CD4-positive, alpha-beta T cell treated with Interleukin-1 beta for 1 hour (primary cell): Measurements from ENCODE around the gene EEF1B2.
"Not testable (repeated sequence)": the region's sequence is repeated elsewhere in the genome, so short reads cannot be mapped to it uniquely, and the experiment has no call there.

Experiments used
- DNase-seq, 2 donors: peaks; one replicate each; pipeline ENCODE4 v3.0.0-alpha.2; 2020 to 2022

Gene EEF1B2

DNA sequence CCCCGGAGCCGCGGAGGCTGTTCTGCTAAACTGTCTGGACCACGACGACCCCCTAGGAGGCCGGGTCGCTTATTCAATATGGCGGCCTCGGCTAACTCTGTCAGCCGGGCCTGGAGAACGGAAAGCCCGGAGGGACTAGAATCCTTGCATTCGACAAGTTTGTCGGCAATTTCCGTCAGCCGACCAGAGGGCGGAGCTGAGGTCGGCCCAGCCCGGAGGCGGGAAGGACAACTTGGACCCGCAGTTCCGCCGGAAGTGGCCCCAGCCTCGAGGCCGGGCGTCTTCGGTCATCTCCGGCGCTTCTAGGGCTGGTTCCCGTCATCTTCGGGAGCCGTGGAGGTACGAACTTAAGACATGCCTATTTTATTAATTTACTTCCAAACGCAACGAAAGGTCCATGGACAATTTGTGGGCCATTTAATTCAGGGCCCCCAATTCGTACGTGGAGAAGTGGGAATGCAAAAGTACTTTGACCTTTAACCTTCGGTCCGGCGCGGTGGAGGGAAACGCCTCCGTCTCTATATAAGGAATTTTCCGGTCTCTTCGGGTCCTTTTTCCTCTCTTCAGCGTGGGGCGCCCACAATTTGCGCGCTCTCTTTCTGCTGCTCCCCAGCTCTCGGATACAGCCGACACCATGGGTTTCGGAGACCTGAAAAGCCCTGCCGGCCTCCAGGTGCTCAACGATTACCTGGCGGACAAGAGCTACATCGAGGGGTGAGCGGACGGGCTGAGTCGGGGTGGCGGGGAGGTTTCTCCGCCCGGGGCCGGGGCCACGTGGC, at the start of gene EEF1B2, which contains the start of gene NDUFS1:
Gene EEF1B2, plus strand, starts transcription at position 550 of the 779 bp plus-strand sequence. Its CDS starts 85 bp downstream, at position 635.
Gene NDUFS1, minus strand, starts transcription at position 99 of the 779 bp plus-strand sequence. CDS start 5,766 bp downstream, outside the sequence.
- peak; percentile 97 for DNase-seq

DNA sequence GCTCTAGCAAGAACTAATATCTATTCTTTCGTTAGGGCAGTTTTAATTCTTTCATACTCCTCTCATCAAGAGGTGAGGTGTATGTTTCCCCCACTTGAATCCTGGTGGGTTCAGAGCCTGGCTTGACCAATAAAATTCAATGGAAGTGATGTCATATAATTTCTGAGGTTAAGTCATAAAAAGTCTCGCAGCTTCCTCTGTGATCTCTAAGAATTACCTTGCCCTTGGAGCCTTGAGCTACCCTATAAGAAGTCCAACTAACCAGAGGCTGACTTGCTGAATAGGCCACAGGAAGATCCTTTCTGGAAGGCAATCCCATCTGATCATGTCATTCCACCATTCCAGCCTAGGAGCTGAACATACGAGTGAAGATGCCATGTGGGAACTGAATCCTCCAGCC, 47.6 kb upstream of the EEF1B2 start:
- DNase-seq: no peak

DNA sequence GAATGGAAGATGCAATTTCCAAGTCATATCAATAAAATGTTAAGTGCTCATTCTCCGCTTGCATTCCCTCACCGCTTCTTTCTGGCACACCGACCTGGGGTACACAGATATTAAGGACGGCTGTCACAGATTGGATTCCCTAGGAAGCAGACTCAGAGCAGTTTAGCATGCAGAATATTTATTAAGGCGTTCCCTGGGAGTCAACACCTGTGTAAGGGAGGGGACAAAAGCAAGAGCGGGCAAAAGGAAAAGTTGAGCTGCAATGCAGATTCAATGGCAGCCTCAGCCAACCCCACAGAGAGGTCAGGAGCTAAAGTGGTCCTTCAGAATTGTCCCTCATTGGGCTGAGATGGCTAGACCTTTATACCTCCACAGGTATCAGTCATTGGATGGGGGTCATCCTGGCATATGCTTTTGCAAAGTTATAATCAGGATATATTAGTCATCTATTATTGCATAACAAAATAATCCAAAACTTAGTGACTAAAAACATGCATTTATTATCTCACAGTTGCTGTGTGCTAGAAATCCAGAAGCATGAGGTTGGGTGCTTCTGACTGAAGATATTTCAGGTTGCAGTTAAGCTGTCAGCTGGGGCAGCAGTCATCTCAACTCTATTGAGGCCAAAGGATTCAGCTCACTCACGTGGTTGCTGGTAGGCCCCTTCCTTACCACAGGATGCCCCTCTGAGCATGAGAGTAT, 46.7 kb upstream of the EEF1B2 start:
- no peak for DNase-seq

DNA sequence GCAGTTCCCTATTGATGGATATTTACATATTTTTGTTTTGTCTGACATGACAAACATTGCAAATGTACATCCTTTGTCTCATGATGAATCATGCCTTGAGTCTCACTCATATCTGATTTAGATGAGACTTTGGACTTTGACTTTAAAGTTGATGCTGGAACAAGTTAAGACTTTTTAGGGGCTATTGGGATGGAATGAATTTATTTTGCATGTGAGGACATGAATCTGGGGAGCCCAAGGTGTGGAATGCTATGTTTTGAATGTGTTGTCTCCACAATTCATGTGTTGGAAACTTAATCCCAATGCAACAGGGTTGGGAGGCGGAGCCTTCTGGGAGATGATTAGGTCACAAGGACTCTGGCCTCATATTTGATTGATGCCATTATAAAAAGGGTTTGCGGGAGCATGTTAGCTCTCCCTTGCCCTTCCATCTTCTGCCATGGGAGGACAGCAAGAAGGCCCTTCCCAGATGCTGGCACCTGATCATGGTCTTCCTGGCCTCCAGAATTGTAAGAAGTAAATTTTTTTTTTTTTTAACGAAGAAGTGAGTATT, 44.6 kb upstream of the EEF1B2 start:
- DNase-seq: no peak

DNA sequence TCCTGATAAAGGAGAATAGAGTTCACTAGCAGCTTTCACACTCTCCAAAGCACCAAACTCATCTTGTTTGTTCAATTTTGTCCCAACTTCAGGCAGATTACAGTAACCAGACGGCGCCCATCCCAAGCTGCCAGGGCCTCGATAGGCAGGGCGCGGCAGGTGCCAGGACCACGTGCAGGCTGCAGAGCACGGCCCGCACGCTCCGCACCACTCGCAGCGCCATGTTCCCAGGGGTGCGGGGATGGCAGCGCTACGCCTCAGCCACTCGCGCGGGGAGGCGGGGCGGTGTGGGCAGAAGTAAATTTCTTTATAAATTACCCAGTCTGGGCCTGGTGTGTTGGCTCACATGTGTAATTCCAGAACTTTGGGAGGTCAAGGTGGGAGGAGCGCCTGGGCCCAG, 43.4 kb upstream of the EEF1B2 start:
- no peak for DNase-seq

DNA sequence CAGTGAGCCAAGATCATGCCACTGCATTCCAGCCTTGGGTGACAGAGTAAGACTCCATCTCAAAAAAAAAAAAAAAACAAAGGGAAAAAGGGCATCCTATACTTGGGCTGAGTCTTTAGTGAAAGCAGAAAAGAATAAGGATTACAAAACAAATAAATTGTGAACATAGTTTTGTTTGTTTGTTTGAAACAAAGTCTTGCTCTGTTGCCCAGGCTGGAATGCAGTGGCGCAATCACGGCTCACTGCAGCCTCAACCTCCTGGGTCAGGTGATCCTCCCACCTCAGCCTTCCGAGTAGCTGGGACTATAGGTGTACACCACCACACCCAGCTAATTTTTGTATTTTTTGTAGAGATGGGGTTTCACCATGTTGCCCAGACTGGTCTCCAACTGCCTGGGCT, 37.1 kb upstream of the EEF1B2 start:
- DNase-seq: not testable (repeated sequence)

DNA sequence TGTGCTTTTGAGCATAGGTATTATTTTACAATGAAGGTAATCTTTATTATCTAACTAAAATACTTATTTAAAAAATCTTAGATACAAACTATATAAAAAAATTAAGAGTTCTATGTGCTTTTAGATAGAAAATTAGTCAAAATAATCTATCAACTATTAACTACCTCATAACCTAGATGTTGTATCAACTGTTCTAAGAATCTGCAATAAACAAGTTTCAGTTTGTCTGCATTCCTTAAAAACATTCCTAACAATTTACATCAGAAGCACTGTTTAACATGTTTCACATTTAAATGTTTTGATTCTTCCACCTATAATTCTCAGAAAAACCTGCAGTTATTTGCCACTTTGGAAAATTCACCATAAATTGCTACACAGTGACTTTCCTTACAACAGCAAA, 33.8 kb upstream of the EEF1B2 start:
- no peak for DNase-seq

DNA sequence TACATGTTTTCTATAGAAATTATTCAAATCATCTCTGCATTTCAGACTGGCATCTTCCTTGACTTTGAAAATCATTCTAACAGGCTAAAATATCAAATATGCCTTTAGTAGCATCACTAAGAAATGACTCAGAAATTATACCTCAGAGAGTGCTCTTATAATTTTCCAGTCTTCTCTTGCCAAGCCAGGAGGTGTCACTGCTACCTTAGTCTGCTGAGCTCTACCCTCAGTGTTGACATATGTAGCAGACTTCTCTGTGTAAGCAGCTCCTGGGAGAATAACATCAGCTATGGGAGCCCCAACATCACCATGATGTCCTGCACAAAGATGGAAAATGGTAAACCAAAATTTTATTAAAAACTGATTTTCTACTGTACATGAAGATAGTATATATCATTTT, 32.0 kb upstream of the EEF1B2 start:
- no peak for DNase-seq

DNA sequence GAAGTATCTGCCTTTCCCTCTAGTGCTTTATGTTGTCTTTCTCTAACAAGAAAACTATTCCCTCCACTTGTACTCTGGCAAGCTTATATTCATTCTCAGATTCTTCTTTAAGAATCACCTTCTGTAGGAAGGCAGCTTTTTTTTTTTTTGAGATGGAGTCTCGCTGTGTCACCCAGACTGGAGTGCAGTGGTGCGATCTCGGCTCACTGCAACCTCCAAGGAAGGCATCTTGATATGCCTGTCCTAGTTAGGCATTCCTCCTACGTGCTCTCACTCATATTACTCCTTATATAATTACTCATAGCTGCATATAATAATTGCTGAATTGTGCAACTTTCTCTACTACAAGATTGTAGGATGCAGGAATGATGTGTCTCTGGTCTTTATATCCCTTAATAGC, 16.2 kb upstream of the EEF1B2 start:
- no peak for DNase-seq

DNA sequence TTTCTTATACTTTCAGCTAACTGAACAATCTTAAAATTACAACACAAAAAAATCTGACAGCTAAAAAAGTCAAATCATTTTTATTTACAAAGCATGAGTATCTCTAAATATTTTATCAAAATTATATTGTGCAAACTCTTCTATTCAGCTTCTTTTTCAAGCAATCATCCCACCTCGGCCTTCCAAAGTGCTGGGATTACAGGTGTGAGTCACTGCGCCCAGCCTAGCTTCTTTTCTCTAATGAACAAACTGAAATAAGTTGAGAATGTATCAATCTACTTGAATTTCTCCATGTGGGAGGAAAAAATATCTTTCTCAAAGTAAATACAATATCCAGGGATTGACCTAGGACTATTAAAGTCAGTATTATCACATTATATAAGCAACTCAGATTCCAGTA, 15.3 kb upstream of the EEF1B2 start:
- no peak for DNase-seq

DNA sequence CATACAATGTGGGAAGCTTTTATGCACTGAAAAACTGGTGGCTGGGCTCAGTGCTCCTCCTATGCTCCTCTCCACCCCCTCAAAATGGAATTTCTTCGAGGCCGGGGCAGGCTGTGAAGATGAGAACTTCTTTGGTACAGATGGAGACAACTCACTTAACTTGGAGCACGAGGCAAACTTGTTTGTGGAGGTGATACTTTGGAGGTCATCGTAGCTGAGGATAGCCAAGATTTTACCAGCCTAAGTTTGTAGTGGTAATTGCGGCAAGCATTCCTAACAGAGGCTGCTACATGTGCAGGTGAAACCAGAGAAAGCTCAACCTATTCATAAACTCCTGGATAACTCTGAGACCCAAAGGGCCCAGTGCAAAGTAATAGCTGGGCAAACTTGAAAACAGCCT, 14.0 kb upstream of the EEF1B2 start:
- DNase-seq: no peak

DNA sequence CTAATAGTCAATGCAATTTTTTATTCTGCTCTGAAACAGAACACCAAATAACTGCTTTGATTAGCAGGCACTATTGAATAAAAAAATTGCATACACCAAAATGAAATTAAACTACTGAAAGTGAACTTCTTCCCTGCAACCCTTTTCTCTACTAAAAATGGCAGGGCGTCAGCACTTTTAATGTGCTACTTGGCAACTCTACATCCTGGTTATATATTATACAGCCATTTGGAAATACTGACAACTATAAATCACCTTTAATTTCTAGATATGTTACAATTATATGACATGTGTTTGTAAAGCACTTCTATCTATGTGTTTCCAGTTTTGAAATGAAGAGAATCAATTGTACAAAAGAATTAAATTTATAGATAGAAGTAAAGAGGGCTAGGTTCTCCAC, 10.4 kb upstream of the EEF1B2 start:
- no peak for DNase-seq

DNA sequence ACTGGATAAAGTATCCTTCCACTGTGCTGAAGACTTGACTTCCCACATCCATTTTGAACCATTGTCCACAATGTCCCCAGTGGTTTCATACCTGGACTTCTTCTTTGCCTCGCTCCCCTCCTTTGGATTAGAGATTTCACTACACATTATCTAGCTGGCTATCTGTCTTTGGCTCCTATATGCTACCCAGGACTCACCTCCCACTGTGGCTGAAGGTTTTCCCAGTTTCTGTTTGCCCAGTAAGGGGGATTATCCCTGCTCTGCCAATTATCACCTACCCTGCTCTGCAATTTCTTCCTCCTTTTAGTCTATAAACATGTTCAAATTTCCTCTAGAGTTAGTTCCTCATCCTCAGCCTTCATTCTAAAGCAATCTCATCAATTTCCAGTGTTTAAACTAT, 9.5 kb upstream of the EEF1B2 start:
- no peak for DNase-seq

DNA sequence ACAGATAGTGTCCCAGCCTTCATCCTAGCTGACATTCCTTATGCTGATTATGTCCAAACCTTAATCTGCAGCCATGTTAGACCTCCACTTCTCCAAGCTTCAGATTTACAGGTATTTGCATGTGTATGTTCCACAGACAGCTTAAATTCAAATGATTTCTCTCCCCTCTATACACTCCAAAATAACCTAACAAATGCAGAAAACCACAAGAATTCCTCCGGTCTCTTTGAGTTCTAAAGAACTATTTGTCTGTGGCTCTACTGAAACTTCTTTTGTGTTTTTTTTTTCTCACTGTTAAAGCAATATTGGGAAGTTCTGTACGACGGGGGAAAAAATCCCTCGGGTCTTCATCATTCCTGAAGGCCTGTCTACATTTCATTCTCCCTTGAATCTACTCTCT, 9.1 kb upstream of the EEF1B2 start:
- DNase-seq: no peak

DNA sequence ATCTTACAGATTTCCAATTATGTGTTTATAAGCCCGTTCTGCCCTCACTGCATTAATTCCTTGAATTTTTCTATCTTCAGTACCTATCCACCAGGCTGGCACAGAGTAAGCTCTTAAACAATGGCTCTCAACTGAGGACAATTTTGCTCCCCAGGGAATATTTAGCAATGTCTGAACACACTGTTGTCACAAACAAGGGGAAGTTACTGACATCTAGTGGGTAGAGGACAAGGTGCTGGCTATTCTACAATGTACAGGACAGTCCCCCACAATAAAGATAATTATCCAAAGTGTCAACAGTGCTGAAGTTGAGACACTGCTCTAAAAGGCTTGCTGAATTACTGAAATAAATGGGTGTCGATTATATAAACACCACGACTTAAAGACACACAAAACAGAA, 5.5 kb upstream of the EEF1B2 start:
- no peak for DNase-seq

DNA sequence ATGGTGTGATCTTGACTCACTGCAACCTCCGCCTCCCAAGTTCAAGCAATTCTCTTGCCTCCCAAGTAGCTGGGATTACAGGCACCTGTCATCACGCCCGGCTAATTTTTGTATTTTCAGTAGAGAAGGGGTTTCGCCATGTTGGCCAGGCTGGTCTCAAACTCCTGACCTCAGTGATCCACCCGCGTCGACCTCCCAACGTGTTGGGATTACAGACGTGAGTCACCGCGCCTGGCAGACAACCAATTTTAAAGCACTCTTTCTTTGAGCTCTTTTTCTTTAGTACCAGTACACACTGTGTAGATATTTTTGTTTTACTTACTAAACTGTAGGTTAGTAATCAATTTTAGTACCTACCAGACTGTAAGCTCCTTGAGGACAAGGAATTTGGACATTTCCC, 2.7 kb upstream of the EEF1B2 start:
- DNase-seq: not testable (repeated sequence)

DNA sequence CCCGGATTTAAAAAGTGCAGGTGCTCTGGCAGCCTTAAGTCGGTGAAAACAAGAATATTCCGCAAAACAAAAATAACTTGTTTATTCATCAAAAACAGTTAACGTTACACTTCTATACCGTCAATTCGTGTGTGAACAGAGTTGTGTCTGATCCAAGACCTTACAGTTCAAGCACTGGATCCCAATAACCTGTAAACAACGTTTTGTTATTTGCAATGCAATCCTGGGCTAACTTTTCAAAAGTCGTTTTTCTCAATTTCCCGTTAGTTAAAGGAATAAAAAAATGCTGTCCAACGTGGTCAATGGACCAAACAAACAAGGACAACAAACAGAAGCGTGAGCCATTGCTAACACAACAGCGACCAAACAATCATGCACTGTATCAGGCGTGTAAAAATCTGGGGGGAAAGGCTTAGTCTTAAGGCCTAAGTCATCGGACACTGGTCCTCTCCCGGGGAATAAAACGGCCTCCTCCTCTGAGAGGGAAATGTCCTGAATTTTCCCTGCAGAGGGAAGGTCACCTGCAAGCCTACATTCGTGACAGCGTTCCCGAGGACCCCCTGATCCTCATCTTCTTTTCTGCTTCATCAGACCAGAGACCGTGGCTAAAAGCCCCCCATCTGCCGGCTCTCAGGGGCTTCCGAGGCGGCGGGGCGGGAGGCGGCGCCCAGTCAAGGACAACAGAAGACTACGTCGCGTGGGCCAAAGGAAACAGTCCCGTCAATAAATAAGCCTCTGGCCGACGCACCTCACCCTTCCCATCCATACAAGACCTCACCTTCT, 941 bp upstream of the EEF1B2 start:
- peak in 1 of 2 donors; percentile 6 for DNase-seq

DNA sequence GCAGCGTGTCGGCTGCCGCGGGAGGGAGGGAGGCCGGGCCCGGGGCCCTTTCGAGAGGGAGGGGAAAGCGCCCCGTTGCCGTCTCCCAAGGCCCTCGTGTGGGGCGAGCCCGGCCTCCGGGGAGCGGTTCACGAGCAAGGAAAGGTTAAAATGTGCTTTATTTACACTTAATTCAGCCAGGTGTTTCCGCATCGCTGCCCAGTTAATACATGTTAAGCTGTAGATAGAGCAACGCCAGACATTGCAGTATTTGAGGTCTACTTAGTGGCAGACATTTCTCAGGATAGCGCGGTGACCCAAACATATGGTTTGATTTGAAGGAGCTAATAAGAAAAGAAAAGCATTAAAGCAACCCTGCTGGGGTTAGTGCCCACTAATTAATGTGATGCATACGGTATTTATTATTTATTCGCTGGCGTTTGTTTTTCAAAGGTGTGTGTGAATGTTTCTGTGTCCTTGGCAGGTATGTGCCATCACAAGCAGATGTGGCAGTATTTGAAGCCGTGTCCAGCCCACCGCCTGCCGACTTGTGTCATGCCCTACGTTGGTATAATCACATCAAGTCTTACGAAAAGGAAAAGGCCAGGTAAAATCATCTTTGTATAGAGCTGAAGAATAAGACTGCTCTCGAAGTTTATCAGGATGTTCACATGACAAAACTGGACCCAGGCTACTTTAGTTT, 571 bp downstream of the EEF1B2 start:
- no peak for DNase-seq

DNA sequence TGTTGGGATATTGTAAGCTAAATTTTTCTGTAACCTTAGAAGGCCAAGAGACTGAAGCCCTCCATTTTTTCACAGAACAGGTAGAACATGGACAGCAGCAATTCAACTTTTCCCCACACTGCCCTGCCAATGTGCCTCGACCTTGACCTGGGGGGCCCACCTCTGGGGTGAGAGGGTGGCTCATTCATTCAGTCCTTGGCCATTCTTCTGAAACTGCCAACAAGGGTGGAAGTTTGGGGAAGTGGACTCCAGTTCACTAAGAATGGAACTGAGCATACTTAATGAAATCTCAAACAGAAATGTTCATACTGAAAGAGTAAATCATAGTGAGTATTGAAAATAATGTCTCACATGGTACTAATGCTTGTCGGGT, 1.1 kb downstream of the EEF1B2 start:
- no peak for DNase-seq

DNA sequence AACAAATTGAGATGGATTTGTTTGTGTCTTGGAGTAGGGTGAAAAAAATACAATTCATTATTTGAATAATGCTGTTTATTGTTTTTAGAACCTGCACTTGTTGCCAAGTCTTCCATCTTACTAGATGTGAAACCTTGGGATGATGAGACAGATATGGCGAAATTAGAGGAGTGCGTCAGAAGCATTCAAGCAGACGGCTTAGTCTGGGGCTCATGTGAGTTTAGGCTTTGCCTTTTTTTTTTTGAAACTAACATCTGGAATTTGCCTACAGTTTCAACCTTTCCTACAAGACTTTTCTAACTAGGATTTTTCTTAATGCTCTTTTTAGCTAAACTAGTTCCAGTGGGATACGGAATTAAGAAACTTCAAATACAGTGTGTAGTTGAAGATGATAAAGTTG, 2.7 kb downstream of the EEF1B2 start:
- DNase-seq: not testable (repeated sequence)

DNA sequence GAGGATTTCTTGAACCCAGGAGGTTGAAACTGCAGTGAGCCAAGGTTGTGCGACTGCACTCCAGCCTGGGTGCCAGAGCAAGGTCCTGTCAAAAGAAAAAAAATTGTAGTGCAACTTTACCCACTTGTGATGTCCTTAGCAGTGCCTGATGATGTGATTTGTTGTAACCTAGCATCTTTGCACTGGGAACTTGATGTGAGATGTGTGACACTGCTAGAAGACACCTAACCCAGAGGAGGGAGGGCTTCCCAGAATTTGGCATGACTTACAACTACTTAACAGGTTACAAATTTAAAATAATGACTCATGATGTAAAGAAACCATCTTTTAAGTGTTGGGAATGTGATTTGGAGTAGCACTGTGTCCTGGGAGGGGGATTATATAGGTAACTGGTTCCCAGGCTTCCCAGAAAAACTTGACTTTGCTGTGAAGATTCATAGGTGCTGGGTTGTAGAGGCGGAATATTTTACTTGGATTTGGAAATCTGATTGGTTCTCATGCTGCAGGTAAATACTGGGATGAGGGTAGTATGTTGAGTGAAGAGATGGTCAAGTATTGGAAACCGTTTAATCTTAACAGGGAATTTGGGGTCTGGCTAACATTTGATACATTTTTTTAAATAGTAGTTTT, 3.7 kb downstream of the EEF1B2 start:
- no peak for DNase-seq

DNA sequence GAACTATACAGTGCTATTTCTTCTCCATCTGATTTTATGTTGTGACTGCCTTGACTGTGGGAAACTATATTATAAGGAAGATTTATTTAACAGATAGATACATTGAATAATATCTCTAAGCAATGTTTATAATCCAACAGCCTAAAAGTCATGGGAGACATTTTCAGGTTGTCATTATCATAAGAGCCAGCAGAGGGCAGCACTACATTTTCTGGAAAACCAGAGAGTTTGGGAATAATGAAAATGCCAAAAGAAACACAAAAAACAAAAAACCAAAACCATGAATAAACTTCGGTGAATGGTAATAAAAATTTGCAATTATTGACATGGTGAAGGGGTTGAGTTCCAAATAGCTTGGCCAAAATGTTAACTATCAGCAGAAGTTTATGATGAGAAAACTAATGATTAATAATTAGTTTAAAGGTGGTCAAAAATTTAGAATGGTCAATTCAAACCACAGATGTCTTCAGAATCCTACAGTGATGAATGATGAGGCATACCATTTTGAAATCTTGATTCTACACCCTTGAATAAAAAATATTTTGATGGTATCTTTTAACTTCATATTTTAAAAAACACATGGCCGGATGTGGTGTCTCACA, 4.7 kb downstream of the EEF1B2 start:
- DNase-seq: peak in 1 of 2 donors; percentile 49
